Measurements from ENCODE around the gene CRMP1. TPM values are rescaled to one million over a fixed set of nuclear protein-coding genes. Genes with fewer than 3 reads are reported as not detected.

CRMP1 gene
- total RNA-seq, 3 donors from 2014 or later (not counting 1 experiment from before 2014, with no cell fraction given): not detected

DNA sequence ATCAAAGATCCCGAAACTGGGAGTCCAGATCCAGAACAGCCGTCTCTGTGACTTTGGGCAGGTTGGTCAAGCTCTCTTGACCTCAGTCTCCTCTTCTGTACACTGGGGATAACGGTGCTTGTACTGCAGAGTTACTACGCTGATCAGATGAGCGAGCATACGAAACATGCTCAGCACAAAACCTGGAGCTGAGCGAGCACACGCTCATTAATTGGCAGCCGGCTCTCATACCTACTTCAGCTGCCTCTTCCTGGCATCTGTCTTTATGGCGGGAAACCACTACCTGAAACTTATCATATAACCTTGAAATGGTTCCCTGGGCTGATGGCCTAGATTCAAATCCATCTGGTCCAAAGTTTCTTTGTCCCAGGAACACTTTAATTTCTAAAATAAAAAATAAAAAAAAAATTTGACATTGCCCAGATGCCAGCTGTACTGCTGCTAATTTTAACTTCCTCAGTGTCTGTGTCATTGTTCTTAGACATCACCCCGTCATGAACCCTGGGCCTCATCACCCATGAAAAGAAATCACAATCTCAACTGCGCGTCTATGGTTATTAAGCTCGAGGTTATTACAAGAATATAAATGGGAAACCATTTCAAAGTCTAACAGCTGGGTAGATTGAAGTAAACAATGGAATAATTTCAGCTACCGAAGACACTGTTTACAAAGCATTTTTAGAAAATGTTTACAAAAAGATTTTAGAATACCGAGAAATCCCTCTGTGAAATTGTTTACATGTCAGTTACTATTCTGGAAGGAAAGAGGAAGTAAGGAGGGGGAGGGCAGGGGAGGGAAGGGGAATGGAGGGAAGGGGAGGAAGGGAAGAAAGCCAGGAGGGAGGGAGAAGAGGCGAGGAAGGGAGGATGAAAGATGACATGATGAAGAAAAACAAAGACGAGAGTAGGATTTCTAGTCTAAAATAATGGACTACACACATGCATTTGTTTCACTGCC, 49.0 kb downstream of the CRMP1 start:
- H3K36me3 Mint-ChIP-seq: no peaks in the 10 kb centered on the region
- H3K27ac Mint-ChIP-seq: no peak overlapping the region
- no peak overlapping the region for H3K4me3 Mint-ChIP-seq
- 73% methylated on average over 15 of the region's 18 CpGs for WGBS (ENCODE audit: insufficient coverage)
- DNase-seq (no peak), ATAC-seq (no peak)
- peaks cover 3 to 5% of the 10 kb centered on the region in 2 donors for H3K27me3 Mint-ChIP-seq (ENCODE audit: low read depth in 2 of 2)
- intact Hi-C loops (cut with micrococcal nuclease): no loop called here
- no peaks in the 10 kb centered on the region for H3K27me3 ChIP-seq (ENCODE audit: control insufficient read depth, insufficient read depth, low read length)
- H3K4me3 ChIP-seq (ENCODE audit: low read length): no peak overlapping the region
- no peak overlapping the region for H3K27ac ChIP-seq (ENCODE audit: low read length)
- no peak for TF ChIP-seq CTCF (IDR thresholded peaks at IDR 0.05)
- no peaks in the 10 kb centered on the region for H3K36me3 ChIP-seq (ENCODE audit: control insufficient read depth, insufficient read depth, low read length)
- no peaks in the 10 kb centered on the region for H3K9me3 ChIP-seq (ENCODE audit: control insufficient read depth, insufficient read depth, low read length)
- no peaks in the 10 kb centered on the region for H3K9me3 Mint-ChIP-seq
- H3K4me1 Mint-ChIP-seq: no peaks in the 10 kb centered on the region
- H3K4me1 ChIP-seq (ENCODE audit: control insufficient read depth, insufficient read depth, low read length): no peaks in the 10 kb centered on the region

DNA sequence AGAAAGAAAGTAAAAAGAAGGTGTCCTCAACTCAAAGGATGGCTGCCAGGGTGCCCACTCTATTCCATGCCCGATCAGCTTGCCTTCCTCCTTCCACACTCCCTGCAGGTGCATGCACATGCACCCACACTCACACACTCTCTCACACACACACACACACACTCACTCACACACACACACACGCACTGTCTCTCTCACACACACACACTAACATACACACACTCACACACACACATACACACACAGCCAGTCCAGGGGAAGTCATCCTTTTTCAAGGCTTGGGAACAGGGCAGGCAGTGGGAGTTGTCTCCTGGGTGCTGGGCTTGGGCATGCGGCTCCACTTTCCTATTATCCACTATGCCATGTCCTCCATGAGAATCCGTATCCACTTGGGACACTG, 50.4 kb downstream of the CRMP1 start:
- intact Hi-C loops (cut with micrococcal nuclease): no loop called here
- Histone ChIP-seq H3K4me1 (ENCODE audit: control insufficient read depth, insufficient read depth, low read length) (no peaks in the 10 kb centered on the region), H3K9me3 (ENCODE audit: control insufficient read depth, insufficient read depth, low read length) (no peaks in the 10 kb centered on the region), H3K27me3 (ENCODE audit: control insufficient read depth, insufficient read depth, low read length) (no peaks in the 10 kb centered on the region), H3K4me3 (ENCODE audit: low read length) (no peak overlapping the region), H3K36me3 (ENCODE audit: control insufficient read depth, insufficient read depth, low read length) (no peaks in the 10 kb centered on the region), H3K27ac (ENCODE audit: low read length) (no peak overlapping the region)
- no peak overlapping the region for H3K27ac Mint-ChIP-seq
- no peaks in the 10 kb centered on the region for H3K36me3 Mint-ChIP-seq
- ATAC-seq: no peak
- no peak for TF ChIP-seq CTCF (IDR thresholded peaks at IDR 0.05)
- no peaks in the 10 kb centered on the region for H3K9me3 Mint-ChIP-seq
- H3K4me3 Mint-ChIP-seq: no peak overlapping the region
- no peak for DNase-seq
- H3K4me1 Mint-ChIP-seq: no peaks in the 10 kb centered on the region
- 85% methylated on average over 4 of the region's 4 CpGs for WGBS (ENCODE audit: insufficient coverage)
- no peaks in the 10 kb centered on the region for H3K27me3 Mint-ChIP-seq (ENCODE audit: low read depth in 2 of 2)

- no peak overlapping the region for H3K4me3 ChIP-seq (ENCODE audit: low read length)
- no peak for TF ChIP-seq CTCF (IDR thresholded peaks at IDR 0.05)
- intact Hi-C loops (cut with micrococcal nuclease): no loop called here
- ATAC-seq: no peak
- H3K27me3 ChIP-seq (ENCODE audit: control insufficient read depth, insufficient read depth, low read length): no peaks in the 10 kb centered on the region
- no peaks in the 10 kb centered on the region for H3K27me3 Mint-ChIP-seq (ENCODE audit: low read depth in 2 of 2)
- H3K27ac Mint-ChIP-seq: no peak overlapping the region
- no peaks in the 10 kb centered on the region for H3K36me3 ChIP-seq (ENCODE audit: control insufficient read depth, insufficient read depth, low read length)
- no peak overlapping the region for H3K27ac ChIP-seq (ENCODE audit: low read length)
- H3K4me1 Mint-ChIP-seq: no peaks in the 10 kb centered on the region
- no peaks in the 10 kb centered on the region for H3K9me3 ChIP-seq (ENCODE audit: control insufficient read depth, insufficient read depth, low read length)
- no peak for DNase-seq
- no peaks in the 10 kb centered on the region for H3K4me1 ChIP-seq (ENCODE audit: control insufficient read depth, insufficient read depth, low read length)
- no peaks in the 10 kb centered on the region for H3K9me3 Mint-ChIP-seq
- WGBS (ENCODE audit: insufficient coverage): 88% methylated on average over 30 of the region's 30 CpGs
- no peaks in the 10 kb centered on the region for H3K36me3 Mint-ChIP-seq
- no peak overlapping the region for H3K4me3 Mint-ChIP-seq
Observed at GRCh38 chr4:5839751-5840674, 52.9 kb downstream of the CRMP1 start.
